ENCODE measurements around the gene GMPR2.

DNA sequence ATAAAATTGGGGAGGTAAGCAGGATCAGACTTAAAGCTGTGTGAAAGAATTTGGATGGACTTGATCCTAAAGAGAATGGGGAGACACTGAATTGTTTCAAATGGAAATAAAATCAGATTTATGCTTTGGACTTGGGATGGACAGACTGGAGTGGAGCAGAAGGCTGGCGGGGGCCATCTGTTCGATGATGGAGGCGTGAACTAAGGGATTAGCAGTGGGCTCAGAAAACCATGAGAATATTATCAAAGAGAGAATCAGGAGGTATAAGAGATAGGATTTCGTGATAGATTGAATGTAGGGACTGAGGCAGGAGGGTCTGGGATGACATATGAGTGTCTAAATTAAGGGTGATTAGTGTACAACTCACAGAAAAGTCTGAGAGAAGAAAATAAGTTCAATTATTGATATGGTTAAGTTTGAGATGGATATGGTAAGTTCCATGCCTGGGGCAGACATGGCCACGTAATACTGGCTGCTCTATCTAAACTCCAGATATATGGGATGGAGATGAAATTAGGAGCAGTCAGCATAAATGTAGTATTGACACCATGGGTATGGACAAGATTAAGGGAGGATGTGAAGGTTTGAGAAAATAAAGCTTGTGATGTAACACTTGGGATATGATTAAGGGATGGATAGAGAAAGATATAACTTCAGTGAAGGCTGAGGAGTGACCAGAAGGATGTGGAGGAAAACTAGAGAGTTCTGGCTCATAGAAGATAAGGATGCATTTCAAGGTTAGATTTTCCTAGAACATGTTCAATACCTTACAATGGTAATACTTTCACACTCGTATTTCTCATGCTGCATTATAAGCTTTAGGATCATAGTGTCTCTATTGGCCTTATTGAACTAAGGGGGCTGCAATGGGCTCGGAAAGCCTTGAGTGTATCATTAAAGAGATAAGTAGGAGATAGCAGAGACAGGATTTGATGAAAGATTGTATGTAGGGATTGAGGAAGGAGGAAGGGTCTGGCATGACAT is 28.3 kb upstream of the GMPR2 start:
- no peak for TF ChIP-seq EZH2phosphoT487 (IDR thresholded peaks at IDR 0.05; ENCODE audit: borderline replicate concordance, low read length)
- no peak for TF ChIP-seq EZH2 (IDR thresholded peaks at IDR 0.05; ENCODE audit: low read length, unreplicated experiment)
- TF ChIP-seq, protein P1, sequence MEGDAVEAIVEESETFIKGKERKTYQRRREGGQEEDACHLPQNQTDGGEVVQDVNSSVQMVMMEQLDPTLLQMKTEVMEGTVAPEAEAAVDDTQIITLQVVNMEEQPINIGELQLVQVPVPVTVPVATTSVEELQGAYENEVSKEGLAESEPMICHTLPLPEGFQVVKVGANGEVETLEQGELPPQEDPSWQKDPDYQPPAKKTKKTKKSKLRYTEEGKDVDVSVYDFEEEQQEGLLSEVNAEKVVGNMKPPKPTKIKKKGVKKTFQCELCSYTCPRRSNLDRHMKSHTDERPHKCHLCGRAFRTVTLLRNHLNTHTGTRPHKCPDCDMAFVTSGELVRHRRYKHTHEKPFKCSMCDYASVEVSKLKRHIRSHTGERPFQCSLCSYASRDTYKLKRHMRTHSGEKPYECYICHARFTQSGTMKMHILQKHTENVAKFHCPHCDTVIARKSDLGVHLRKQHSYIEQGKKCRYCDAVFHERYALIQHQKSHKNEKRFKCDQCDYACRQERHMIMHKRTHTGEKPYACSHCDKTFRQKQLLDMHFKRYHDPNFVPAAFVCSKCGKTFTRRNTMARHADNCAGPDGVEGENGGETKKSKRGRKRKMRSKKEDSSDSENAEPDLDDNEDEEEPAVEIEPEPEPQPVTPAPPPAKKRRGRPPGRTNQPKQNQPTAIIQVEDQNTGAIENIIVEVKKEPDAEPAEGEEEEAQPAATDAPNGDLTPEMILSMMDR (conservative IDR thresholded peaks at IDR 0.05; ENCODE audit: low read depth, low read length), result no peak
